Uterus (tissue), 2 donors: ENCODE data around the gene PSMG3.

Experiments
- CTCF ChIP-seq, 4 experiments: fragments of 200-600 bp in 2 of 4; fragments of 450-650 bp in 2 of 4; sonication (generic) in 2 of 4; IDR thresholded peaks; one replicate each; pipeline ENCODE4 v1.5.1; 2016 to 2019; ENCODE audit warnings: antibody characterized with exemption in 4 of 4, mild to moderate bottlenecking in 2 of 4, moderate library complexity in 1 of 4
- POLR2A ChIP-seq, 2 donors: fragments of 450-650 bp; IDR thresholded peaks; one replicate each; pipeline ENCODE4 v1.6.1; 2016; ENCODE audit warnings: antibody characterized with exemption in 2 of 2, mild to moderate bottlenecking in 1 of 2, moderate library complexity in 1 of 2

- no peak for TF ChIP-seq CTCF (IDR thresholded peaks at IDR 0.05)
- no peak for TF ChIP-seq POLR2A (IDR thresholded peaks at IDR 0.05)
These were observed 19.1 kb upstream of the PSMG3 start for GRCh38 chr7:1588978-1589377.
